Activated CD8-positive, alpha-beta memory T cell treated with anti-CD3 and anti-CD28 coated beads, Interleukin-2, amount 10 ng/mL, durations not matched to agents 7 days and 5 days (primary cell): ENCODE results near the gene GPR62. TPM values are rescaled to one million over a fixed set of nuclear protein-coding genes. Genes with fewer than 3 reads are reported as not detected.

Experiments used
- ATAC-seq: fragments of 150-1000 bp; cut with Tn5 transposase; one replicate; pipeline ENCODE4 v1.10.0; 2021; ENCODE audit warnings: moderate library complexity
- CTCF ChIA-PET: fragments of 350-600 bp; sonication (Branson Sonifier 250); formaldehyde crosslinking; loops from one replicate; lab custom pipeline; 2021; ENCODE audit warnings: antibody characterized with exemption; lab: Charles Lee
- DNase-seq: peaks from one replicate; pipeline ENCODE4 v3.0.0-alpha.2; 2020
- H3K27ac Mint-ChIP-seq: one replicate; pipeline ENCODE4 v1.8.0; 2021; ENCODE audit warnings: mild to moderate bottlenecking, mixed read lengths
- H3K27me3 Mint-ChIP-seq: one replicate; pipeline ENCODE4 v1.8.0; 2021; ENCODE audit warnings: mixed read lengths
- H3K36me3 Mint-ChIP-seq: one replicate; pipeline ENCODE4 v1.8.0; 2021; ENCODE audit warnings: mild to moderate bottlenecking, mixed read lengths
- H3K4me1 Mint-ChIP-seq: one replicate; pipeline ENCODE4 v1.8.0; 2021; ENCODE audit warnings: mixed read lengths
- H3K4me3 Mint-ChIP-seq: one replicate; pipeline ENCODE4 v1.8.0; 2021; ENCODE audit warnings: mild to moderate bottlenecking, moderate library complexity, mixed read lengths
- H3K9me3 Mint-ChIP-seq: one replicate; pipeline ENCODE4 v1.8.0; 2022; ENCODE audit warnings: low read depth, mixed read lengths
- total RNA-seq, 2 experiments: library from RNA; stranded (reverse); gene quantifications; one replicate each; pipeline ENCODE4 v1.2.3, GENCODE V29; 2021

Gene GPR62
- total RNA-seq, 2 experiments from 2014 or later, result not detected

- ATAC-seq (no peak), DNase-seq (no peak)
- peaks cover 10% of the 10 kb centered on the region for H3K27me3 Mint-ChIP-seq
- H3K36me3 Mint-ChIP-seq, result no peaks in the 10 kb centered on the region
- H3K4me3 Mint-ChIP-seq, result no peak overlapping the region
- H3K27ac Mint-ChIP-seq, result no peak overlapping the region
- peaks cover 7% of the 10 kb centered on the region for H3K4me1 Mint-ChIP-seq
- CTCF ChIA-PET, result interaction anchor here (1.1 to 3.6 kb wide), 5 partner anchors 10 to 23 kb away, joined by 3 to 19 read pairs (median 6); partner anchors contain the start of genes ABHD14A, ABHD14B and RRP9
- no peaks in the 10 kb centered on the region for H3K9me3 Mint-ChIP-seq
Measured at GRCh38 chr3:51963951-51964451, 8.8 kb downstream of the GPR62 start.

GRCh38 chr3:51964521-51964920 lies 9.3 kb downstream of the GPR62 start:
- Mint-ChIP-seq H3K9me3 (no peaks in the 10 kb centered on the region), H3K27me3 (peaks cover 10% of the 10 kb centered on the region), H3K27ac (no peak overlapping the region), H3K36me3 (no peaks in the 10 kb centered on the region), H3K4me3 (no peak overlapping the region), H3K4me1 (peaks cover 9% of the 10 kb centered on the region)
- DNase-seq (no peak), ATAC-seq (no peak)
- CTCF ChIA-PET, result interaction anchor here (1.1 to 1.9 kb wide), 6 partner anchors 8 to 23 kb away, joined by 3 to 10 read pairs (median 3); partner anchors contain the start of genes ABHD14A, ABHD14B and RRP9

DNA sequence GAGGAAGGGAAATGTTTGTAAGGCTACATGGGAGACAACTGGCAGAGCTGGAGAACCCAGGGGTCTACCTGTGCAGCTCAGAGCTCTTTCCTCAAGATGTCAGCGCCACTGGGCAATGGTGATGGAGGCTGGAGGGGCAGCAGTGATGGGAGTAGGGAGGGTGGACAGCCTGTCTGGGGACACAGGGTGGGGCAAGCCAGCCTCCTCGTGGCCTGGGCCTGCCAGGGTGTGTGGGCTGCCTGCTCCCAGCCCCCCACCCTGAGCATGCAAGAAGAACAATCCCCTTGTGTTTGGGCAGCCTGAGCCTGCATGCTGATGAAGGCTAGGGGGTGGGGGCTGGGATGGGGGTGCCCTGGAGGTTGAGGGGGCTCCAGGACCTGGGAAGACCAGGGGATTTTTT lies 10.8 kb downstream of the GPR62 start:
- ATAC-seq (no peak), DNase-seq (no peak)
- H3K36me3 Mint-ChIP-seq, result no peaks in the 10 kb centered on the region
- peaks cover 9% of the 10 kb centered on the region for H3K4me1 Mint-ChIP-seq
- no peaks in the 10 kb centered on the region for H3K9me3 Mint-ChIP-seq
- peaks cover 10% of the 10 kb centered on the region for H3K27me3 Mint-ChIP-seq
- CTCF ChIA-PET, result interaction anchor here (1.1 to 1.9 kb wide), 5 partner anchors 8 to 157 kb away, joined by 3 to 10 read pairs (median 3); partner anchors contain the start of gene ABHD14B
- H3K27ac Mint-ChIP-seq, result no peak overlapping the region
- no peak overlapping the region for H3K4me3 Mint-ChIP-seq

DNA sequence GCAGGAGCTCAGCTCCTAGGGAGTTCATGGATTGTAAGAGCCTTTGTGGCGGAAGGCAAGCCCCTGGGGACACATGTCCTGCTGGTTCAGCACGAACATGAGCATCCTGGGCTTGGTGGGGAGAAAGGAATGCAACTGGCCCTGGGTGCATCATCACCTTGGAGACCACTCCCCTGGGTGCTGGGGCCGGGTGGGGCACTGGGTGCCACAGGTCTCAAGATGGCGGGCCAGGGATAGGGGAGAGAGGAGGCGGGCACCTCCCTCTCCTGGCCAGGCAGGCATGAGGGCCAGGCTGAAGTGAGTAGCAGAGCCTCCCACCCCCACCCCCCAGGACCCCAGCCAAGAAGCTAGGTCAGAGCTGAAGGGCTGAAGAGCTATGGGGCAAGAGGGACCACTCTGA lies 11.3 kb downstream of the GPR62 start:
- Mint-ChIP-seq H3K27me3 (peaks cover 10% of the 10 kb centered on the region), H3K4me1 (peaks cover 10% of the 10 kb centered on the region), H3K9me3 (no peaks in the 10 kb centered on the region), H3K36me3 (no peaks in the 10 kb centered on the region), H3K27ac (no peak overlapping the region), H3K4me3 (peak overlapping the region; percentile 71)
- CTCF ChIA-PET, result interaction anchor here (4.8 kb wide), 1 partner anchor 24 kb away, joined by 26 read pairs; the partner anchor contains the start of genes PARP3 and RRP9
- DNase-seq, result no peak
- ATAC-seq, result no peak

- Mint-ChIP-seq H3K36me3 (no peaks in the 10 kb centered on the region), H3K4me3 (peak overlapping the region; percentile 71), H3K27ac (no peak overlapping the region), H3K27me3 (peaks cover 8% of the 10 kb centered on the region), H3K9me3 (no peaks in the 10 kb centered on the region), H3K4me1 (peaks cover 10% of the 10 kb centered on the region)
- CTCF ChIA-PET, result interaction anchor here (4.8 kb wide), 1 partner anchor 25 kb away, joined by 26 read pairs; the partner anchor contains the start of genes PARP3 and RRP9
- ATAC-seq (peak; percentile 76), DNase-seq (no peak)
Measured at GRCh38 chr3:51966922-51967383, 11.8 kb downstream of the GPR62 start.

- Mint-ChIP-seq H3K9me3 (no peaks in the 10 kb centered on the region), H3K4me3 (peak within 1 kb of the TSS; percentile 74), H3K27me3 (peaks cover 5% of the 10 kb centered on the region), H3K27ac (peak within 1 kb of the TSS; percentile 73), H3K36me3 (no peaks in the 10 kb centered on the region), H3K4me1 (peaks cover 14% of the 10 kb centered on the region)
- ATAC-seq (peak; percentile 74), DNase-seq (no peak)
- CTCF ChIA-PET, result interaction anchor here (0.7 to 4.8 kb wide), 4 partner anchors 9 to 25 kb away, joined by 3 to 26 read pairs (median 4); partner anchors contain the start of genes PARP3 and RRP9
Measured at GRCh38 chr3:51967384-51968169, 12.4 kb downstream of the GPR62 start, which contains the start of gene PCBP4. TSS of gene PCBP4 (minus strand) at chr3:51967454. CDS start at chr3:51961240, 6,214 bp downstream.

- DNase-seq (no peak), ATAC-seq (no peak)
- Mint-ChIP-seq H3K4me3 (peak overlapping the region; percentile 74), H3K4me1 (peaks cover 14% of the 10 kb centered on the region), H3K27ac (no peak overlapping the region), H3K9me3 (no peaks in the 10 kb centered on the region), H3K36me3 (no peaks in the 10 kb centered on the region), H3K27me3 (peaks cover 5% of the 10 kb centered on the region)
- CTCF ChIA-PET, result interaction anchor here (0.7 to 4.8 kb wide), 6 partner anchors 8 to 156 kb away, joined by 3 to 26 read pairs (median 3); partner anchors contain the start of genes PARP3 and RRP9
Measured at GRCh38 chr3:51968170-51968775, 13.1 kb downstream of the GPR62 start.

DNA sequence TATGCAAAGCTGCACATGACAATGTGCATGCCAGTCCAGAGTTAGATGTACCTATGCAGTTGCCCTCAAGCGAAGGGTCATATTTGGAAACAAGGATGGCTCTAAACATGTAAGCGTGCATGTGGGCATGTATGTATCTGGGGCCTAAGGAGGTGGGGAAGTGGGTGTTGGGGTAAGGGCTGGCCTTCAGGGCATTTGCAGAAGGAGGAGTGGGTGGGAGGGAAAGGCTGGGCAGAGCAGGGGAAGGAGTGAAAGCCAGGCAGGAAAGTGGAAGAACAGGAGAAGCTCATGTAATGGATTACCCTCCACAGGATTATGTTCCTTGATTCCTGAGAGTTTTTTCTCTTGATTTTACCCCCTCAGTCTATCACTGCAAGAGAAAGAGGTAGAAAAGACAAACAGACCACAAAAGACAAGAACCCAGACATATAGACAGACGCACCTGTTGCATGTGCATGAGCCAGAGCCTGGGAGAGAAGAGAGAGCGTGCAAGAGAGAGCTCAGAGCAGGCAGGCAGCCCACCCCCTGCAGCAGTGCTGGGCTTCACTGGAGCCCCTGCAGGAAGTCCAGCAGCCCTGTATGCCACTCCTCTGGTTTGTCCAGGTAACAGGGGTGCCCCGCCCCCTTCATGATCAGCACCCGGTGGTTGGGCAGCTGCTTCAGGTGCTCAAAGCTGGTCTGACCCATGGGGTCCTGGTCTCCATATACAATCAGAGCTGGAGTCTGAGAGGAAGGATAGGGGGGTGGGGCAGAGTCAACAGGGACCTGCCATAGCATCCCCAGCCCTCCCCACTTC lies 13.9 kb downstream of the GPR62 start:
- peaks cover 5% of the 10 kb centered on the region for H3K27me3 Mint-ChIP-seq
- no peaks in the 10 kb centered on the region for H3K9me3 Mint-ChIP-seq
- DNase-seq, result no peak
- peaks cover 16% of the 10 kb centered on the region for H3K4me1 Mint-ChIP-seq
- peak overlapping the region; percentile 35 for H3K4me3 Mint-ChIP-seq
- ATAC-seq, result no peak
- H3K36me3 Mint-ChIP-seq, result no peaks in the 10 kb centered on the region
- no peak overlapping the region for H3K27ac Mint-ChIP-seq
- CTCF ChIA-PET, result interaction anchor here (1.0 to 4.8 kb wide), 8 partner anchors 10 to 370 kb away, joined by 3 to 26 read pairs (median 3); partner anchors contain the start of genes ACY1, PARP3, RPL29 and RRP9

DNA sequence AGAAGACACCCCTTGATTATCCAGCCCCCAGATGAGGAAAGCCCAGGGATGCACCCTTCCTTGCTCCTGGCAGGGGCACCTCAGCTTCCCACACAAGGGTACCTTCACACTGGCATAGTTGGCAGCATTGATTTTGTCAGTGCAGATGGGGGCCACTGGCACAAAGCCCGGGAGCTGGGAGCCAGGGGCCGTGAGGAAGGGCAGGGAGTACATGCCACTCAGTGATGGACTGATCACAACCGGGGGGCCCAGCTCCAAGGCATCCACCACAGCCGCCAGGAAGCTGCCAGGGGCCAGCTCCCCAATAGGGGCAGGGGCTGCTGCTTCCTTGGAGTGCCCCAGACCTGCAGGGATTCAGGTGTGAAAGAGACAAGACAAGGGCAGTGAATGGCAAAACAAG lies 14.7 kb downstream of the GPR62 start:
- no peaks in the 10 kb centered on the region for H3K36me3 Mint-ChIP-seq
- no peak for ATAC-seq
- CTCF ChIA-PET, result interaction anchor here (0.9 to 4.8 kb wide), 8 partner anchors 9 to 369 kb away, joined by 3 to 26 read pairs (median 3); partner anchors contain the start of genes ACY1, PARP3, RPL29 and RRP9
- peaks cover 5% of the 10 kb centered on the region for H3K27me3 Mint-ChIP-seq
- H3K9me3 Mint-ChIP-seq, result no peaks in the 10 kb centered on the region
- no peak overlapping the region for H3K4me3 Mint-ChIP-seq
- H3K27ac Mint-ChIP-seq, result peak overlapping the region; percentile 57
- DNase-seq, result no peak
- H3K4me1 Mint-ChIP-seq, result peaks cover 22% of the 10 kb centered on the region

DNA sequence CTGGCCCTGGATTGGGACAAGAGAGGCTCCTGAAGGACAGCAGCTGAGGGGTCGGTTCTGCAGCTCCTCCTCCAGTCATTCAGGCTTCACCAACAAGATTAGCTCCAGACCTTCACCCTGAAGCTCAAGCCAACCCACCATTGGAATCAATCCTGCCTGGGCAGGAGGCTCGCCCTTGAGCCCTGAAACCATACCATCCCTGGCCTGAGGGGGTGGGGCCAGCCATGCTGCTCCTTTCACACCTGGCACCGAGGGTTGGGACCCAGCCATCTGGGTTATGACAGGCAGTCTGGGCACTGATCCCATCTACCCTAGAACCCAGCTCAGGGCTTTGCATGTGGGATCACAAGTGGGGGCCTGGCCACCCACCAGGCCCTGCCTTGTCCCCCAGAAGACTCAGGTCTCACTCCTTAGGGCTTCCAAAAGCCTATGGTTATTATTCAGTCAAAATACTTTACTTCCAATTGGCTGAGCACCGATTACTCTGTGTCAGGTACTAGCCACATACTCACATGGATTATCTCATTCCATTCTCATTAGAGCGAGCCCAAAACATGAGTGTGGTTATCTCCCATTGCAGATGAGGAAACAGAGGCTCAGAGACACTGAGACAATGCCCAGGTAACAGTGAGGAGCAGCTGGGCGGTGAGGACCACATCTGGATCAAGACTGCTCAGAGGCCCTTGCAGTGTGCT lies 15.6 kb downstream of the GPR62 start:
- peak overlapping the region; percentile 57 for H3K27ac Mint-ChIP-seq
- DNase-seq (no peak), ATAC-seq (no peak)
- H3K4me1 Mint-ChIP-seq, result peaks cover 28% of the 10 kb centered on the region
- CTCF ChIA-PET, result interaction anchor here (0.9 to 4.8 kb wide), 3 partner anchors 28 to 85 kb away, joined by 3 to 26 read pairs (median 3); partner anchors contain the start of genes PARP3 and RRP9
- H3K36me3 Mint-ChIP-seq, result no peaks in the 10 kb centered on the region
- no peaks in the 10 kb centered on the region for H3K27me3 Mint-ChIP-seq
- no peak overlapping the region for H3K4me3 Mint-ChIP-seq
- no peaks in the 10 kb centered on the region for H3K9me3 Mint-ChIP-seq

DNA sequence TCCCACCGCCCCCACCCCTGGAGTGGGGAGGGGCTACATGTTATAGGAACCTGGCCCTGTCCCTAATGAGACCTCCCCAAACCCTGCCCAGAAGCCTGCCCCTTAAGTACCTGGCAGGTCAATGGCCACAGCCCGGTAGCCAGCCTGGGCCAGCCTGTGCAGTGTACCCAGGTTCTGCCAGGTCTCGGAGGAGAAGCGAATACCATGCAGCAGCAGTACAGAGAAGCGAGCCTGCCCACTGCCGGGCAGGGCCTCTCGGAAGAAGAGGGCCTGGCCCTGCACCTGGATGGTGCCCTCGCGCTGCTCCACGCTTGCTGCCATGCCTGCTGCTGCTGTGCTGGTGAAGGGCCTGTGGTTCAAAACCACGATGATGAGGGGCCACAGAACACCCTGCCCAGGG lies 16.2 kb downstream of the GPR62 start:
- CTCF ChIA-PET, result interaction anchor here (0.8 to 4.8 kb wide), 3 partner anchors 9 to 29 kb away, joined by 4 to 70 read pairs (median 65); partner anchors contain the start of genes ACY1, PARP3 and RRP9
- H3K36me3 Mint-ChIP-seq, result no peaks in the 10 kb centered on the region
- no peak overlapping the region for H3K27ac Mint-ChIP-seq
- H3K4me1 Mint-ChIP-seq, result peaks cover 29% of the 10 kb centered on the region
- no peaks in the 10 kb centered on the region for H3K9me3 Mint-ChIP-seq
- no peak for ATAC-seq
- no peak for DNase-seq
- no peak overlapping the region for H3K4me3 Mint-ChIP-seq
- no peaks in the 10 kb centered on the region for H3K27me3 Mint-ChIP-seq
